GM12892 (cell line): ENCODE results near the gene ATF6.

Experiments used
- DNase-seq: peaks from one replicate; pipeline ENCODE4 v3.0.0; 2011; ENCODE audit not compliant: insufficient read length
- FAIRE-seq: peaks from 2 replicates; lab custom pipeline; 2011; peaks lifted over from hg19 to GRCh38; lab: Jason Lieb, UNC
- POLR2A ChIP-seq: IDR thresholded peaks from 2 replicates; pipeline ENCODE4 v1.6.1; 2011; ENCODE audit warnings: low read depth, low read length, control low read depth
- POLR2AphosphoS5 ChIP-seq: IDR thresholded peaks from 2 replicates; pipeline ENCODE4 v1.6.1; 2011; ENCODE audit warnings: low read depth, low read length, control low read depth
- TAF1 ChIP-seq: IDR thresholded peaks from 2 replicates; pipeline ENCODE4 v1.6.1; 2011; ENCODE audit warnings: low read depth, mild to moderate bottlenecking, control low read depth, low read length, borderline replicate concordance

ATF6 gene

DNA sequence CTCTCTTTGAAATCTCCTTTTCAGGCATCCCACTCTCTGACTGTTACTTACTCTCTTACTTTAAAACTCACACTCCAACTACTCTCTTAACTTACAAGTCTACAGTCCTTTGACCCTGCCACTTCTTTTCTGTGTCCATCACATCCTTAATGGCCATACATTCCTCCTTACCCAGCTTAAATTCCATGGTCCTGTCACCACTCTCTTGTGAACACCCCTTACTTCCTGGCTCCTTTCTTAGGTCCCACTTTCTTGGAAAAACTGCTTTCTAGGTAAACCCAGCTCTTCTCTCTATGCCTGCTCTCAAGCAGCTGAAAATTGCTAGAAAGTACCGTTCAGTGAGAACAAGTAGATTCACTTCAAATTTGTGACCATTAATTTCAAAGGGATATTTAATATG is 148.5 kb downstream of the ATF6 start:
- TF ChIP-seq POLR2A (no peak), TAF1 (no peak), POLR2AphosphoS5 (no peak)
- FAIRE-seq: peak; percentile 24
- no peak for DNase-seq

DNA sequence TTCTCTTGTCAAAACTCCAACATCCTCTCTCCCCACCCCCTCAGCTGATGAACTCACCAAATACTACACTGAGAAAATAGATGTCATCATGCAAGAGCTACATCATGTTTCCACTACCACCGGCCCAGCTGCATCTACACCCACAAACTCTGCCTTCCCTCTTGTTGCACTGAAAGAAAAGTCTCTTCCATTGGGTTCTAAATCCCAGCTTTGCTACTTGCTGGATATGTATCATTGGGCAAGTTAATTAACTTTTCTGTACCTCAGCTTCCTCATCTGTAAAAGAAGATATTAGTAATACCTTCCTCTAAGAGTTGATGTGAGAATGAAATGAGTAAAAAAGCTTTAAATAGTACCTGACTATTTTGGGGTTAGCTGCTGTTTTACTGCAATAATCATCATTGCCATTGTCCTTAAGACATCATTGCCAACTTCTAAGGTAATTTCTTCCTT is 149.0 kb downstream of the ATF6 start:
- TF ChIP-seq POLR2A: no peak
- TF ChIP-seq TAF1: no peak
- no peak for TF ChIP-seq POLR2AphosphoS5
- FAIRE-seq (peak; percentile 67), DNase-seq (no peak)

DNA sequence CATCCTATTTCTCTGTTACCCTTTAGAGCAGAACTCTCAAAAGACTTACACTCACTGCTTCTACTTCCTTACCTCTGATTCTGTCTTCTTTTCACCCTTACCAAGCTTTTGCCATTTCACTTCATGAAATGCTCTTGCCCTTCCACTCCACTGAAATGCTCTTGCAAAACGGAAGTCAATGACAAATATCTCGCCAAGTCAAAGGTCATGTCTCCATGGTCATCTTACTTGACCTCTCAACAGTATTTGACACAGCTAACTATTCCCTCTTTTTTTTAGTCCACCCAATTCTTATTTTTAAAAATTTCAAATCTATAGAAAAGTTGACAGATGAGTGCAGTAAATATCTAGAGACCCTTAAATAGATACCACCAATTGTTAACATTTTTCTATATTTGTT is 149.9 kb downstream of the ATF6 start:
- TF ChIP-seq POLR2A: no peak
- TF ChIP-seq POLR2AphosphoS5: no peak
- no peak for TF ChIP-seq TAF1
- DNase-seq (no peak), FAIRE-seq (peak; percentile 9)

DNA sequence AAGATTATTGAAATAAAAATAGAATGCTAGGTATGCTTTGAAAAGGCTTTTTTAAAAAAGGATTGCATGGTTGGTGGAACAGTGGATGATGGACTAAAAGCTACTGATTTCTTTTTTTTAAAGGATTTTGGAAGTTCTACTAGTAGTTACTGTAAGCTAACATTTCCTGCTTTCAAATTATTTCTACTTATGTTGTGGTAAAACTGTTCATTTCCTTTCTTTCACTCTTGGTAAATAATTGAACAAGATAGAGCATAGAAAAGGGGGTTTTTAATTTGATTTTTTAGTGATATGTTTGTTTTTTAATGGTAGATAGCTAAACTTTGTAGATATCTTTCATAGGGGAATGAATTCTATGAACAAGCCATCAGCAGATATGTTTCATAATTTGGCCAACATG is 153.1 kb downstream of the ATF6 start:
- no peak for DNase-seq
- TF ChIP-seq POLR2A (no peak), POLR2AphosphoS5 (no peak), TAF1 (no peak)
- peak; percentile 38 for FAIRE-seq

DNA sequence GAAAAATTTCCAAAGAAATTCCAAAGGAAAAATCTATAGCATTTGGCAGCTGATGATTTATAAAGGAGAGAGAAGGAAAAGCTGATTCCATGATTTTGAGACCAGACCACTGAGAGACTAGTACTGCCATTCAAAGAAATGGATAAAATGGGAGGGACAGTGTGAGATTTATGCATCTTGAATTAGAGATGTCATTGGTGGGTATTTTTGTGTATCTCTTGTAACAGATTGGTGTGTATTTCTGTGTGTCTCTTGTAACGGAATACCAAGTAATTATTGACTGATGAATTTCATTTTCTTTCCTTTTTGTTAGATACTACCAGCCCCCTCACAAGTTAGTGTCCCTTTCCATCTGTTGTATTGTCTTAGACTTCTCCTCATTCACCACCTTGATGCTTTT is 155.4 kb downstream of the ATF6 start:
- TF ChIP-seq POLR2A (no peak), POLR2AphosphoS5 (no peak), TAF1 (no peak)
- no peak for FAIRE-seq

DNA sequence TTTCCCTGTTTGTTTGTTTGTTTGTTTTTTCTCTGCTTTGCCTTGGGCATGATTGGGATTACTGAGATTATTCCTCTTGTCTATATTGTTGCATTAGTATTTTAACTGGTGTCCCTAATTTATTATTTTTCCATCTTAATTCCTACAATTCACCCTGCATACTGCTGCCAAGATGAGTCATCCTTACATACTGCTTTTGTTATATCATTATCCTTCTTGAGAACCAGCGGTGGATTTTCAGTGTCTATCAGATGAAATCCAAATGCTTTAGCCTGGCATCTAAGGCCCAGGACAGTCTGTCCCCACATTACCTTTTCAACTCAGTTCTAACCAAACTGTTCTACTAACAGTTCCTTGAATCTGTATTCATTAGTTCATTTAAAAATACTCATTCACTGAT is 155.9 kb downstream of the ATF6 start:
- FAIRE-seq: no peak
- no peak for DNase-seq
- TF ChIP-seq TAF1 (no peak), POLR2AphosphoS5 (no peak), POLR2A (no peak)

More for the DNA sequence above, 155.4 kb downstream of the ATF6 start:
- DNase-seq: no peak

DNA sequence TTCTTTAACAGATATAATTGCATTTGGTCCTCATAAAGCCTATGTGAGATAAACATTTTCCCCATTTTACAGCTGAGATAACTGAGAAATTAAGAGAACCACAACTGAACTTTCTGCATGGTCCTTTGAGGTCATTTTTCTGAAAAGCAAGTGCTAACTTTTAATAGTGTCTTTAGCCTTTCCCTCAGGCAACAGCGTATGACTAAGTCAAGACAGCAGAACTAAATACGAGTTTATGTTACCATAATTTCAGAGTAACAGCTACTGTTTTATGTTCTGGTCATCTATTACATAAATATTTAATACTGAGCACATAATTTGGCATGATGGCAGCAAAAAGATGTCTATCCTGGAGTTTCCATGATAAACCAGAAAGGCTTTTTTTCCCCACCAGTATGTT is 161.9 kb downstream of the ATF6 start:
- FAIRE-seq (no peak), DNase-seq (no peak)
- TF ChIP-seq POLR2A: no peak
- no peak for TF ChIP-seq POLR2AphosphoS5
- no peak for TF ChIP-seq TAF1

DNA sequence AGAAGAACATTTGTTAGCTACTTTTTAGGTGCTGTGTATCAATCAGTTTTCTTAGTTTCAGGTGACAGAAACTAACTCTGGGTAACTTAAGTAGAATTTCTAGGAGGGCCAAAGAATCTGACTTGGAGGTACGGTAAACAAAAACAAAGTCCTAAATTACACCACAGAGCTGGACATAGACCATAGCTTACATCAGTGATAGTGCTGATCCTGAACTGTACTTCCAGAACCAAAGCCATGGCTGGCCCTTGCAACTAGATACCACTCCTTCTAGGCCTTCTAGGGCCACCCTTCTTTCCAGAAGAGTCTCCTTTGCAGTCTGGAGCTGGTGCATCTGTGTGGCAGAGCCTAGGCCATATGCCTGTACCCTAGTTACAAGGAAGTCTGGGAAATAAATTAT is 163.0 kb downstream of the ATF6 start:
- no peak for TF ChIP-seq TAF1
- no peak for TF ChIP-seq POLR2A
- TF ChIP-seq POLR2AphosphoS5: no peak
- DNase-seq: no peak

DNA sequence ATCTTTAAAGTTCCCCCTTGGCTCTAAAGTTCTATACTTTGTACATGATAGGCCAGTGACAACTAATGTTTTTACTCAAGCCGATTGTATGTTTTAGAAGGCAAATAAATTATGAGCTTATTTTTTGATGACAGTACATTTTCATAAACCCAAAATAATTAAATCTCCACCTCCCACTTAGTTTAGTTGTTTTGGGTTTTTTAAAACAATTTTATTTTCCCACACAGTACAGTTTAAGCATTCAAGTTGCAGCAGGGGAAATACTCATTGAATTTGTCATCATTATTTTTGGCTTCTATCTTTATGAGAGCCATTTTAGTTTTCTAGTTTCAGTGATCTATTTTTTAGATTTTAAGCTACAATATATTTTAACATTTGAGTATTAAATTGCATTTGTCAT is 163.9 kb downstream of the ATF6 start:
- FAIRE-seq (no peak), DNase-seq (no peak)
- TF ChIP-seq TAF1: no peak
- TF ChIP-seq POLR2AphosphoS5: no peak
- no peak for TF ChIP-seq POLR2A

More for the DNA sequence above, 163.0 kb downstream of the ATF6 start:
- no peak for FAIRE-seq

DNA sequence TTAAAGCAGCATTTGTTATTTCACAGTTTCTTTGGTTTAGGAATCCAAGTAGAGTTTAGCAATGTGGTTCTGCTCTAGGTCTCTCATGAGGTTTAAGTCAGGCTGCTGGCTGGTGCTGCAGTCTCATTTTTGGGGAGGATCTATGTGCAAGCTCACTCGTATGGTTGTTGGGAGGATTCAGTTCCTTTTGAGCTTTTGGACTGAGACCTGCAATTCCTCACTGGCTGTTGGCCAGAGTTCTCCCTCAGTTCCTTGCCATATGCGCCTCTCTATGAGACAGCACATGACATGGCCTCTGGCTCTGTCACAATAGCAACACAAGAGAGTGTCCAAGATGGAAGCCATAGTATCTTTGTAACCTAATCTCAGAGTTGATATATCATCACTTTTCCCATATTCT is 166.5 kb downstream of the ATF6 start:
- FAIRE-seq (no peak), DNase-seq (no peak)
- TF ChIP-seq TAF1: no peak
- TF ChIP-seq POLR2AphosphoS5: no peak

DNA sequence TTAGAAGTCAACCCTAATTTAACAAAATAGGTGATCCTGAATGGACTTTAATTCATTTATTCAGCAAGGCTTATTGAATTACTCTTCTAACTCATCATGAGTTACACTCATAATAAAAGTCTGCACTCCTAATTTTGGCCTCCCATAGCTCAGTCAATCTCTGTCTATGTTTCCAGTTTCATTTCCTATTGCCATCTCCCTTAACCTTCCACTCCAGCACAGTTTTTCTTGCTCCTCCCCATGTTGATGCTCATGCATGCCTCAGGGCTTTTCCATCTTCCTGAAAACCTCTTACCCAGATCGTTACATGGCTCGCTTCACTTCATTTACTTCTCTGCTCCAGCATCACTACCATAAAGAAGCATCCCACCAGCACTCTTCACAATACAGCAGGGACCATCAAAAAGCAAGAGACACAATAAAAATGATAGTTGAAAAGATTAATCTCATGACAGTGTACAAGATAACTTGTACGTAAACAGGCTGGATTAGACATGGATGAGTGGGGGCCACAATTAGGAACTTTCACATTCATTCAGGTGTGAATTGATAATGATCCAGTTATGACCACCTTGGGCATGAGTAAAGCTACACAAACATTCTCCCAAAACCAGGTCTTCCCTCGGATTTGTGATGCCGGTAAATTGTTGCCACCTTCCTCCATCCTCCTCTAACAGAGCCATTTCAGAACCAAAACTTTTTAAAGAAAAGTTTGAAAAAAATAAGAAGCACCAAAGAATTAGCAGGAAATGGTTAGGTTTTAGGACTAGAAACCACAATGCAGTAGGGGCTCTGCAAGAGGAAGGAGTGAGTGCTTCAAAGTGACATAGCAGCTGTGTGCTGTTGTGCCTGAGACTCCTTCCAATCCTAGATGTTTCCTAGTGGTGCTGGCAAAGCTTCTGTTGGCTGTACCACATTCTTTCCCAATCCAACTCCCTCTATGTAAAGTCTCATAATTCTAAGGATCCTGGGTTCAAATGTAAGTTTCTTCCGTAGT is 167.8 kb downstream of the ATF6 start:
- no peak for FAIRE-seq
- no peak for DNase-seq

DNA sequence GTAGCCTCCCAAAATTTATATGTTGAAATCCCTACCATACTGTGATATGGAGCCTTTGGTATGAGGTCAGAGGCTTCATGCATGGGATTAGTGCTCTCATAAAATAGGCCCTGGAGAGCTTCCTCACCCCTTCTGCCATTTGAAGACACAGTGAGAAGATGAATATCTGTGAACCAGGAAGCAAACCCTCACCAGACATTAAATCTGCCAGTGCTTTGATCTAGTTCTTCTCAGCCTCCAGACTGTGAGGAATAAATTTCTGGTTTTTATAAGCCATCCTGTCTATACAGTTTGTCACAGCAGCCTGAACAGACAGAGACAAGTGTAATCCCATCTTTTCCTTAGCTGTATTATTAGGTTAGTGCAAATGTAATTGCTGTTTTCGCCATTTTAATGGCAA is 169.1 kb downstream of the ATF6 start:
- FAIRE-seq: no peak
- DNase-seq: no peak
- TF ChIP-seq POLR2AphosphoS5: no peak
- no peak for TF ChIP-seq POLR2A
- TF ChIP-seq TAF1: no peak

More for the DNA sequence above, 167.8 kb downstream of the ATF6 start:
- no peak for TF ChIP-seq POLR2A
- no peak for TF ChIP-seq POLR2AphosphoS5
- no peak for TF ChIP-seq TAF1
